Activated T-helper 1 cell treated with anti-CD3 and anti-CD28 coated beads, Interleukin-2, amount 50 U/mL, for 16 hours (primary cell): ENCODE data around the gene ZNF764.

Experiments
- DNase-seq, 2 donors: peaks; one replicate each; pipeline ENCODE4 v3.0.0-alpha.2; 2020; ENCODE audit warnings: low read depth in 1 of 2, low spot score in 1 of 2

ZNF764 gene

GRCh38 chr16:30570636-30571444 lies 12.7 kb upstream of the ZNF764 start:
- DNase-seq: no peak

DNA sequence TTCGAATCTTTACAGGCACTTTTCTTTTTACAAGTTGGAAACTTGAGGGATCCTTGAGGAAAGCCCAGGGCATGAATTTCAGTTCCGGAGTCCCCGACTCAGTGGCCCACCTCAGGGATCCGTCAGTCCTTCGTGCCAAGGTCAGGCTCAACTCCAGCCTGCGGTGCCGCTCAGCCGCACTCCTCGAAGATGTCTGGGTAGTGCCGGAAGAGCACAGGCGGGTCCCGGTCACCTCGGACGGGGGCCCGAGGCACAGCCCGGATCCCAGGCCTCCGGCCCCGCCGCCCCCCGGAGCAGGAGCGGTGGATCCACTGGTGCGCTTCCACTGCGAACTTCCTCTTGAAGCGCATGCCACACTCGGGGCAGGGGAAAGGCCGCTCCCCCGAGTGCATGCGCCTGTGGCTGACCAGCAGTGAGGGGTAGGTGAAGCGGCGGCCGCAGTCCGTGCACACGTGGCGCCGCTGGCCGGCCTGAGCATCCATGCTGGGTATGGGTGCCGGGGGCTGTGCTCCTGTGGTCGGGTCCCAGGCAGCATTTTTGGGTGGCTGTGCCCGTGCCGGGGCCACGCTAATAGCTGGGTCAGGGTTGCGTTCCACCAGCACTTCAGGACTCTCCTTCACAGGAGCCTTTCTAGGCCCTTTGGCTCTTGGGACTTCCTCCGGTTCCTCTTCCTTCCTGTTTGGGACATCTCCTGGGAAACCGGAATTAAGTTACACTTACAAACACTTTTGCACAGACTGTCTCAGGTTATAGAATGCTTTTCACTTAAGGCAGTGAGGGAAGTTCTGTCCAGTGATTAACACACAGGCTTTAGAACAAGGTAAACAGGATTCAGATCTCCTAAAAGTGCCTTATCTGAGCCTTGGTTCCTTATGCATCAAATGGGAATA lies 11.8 kb upstream of the ZNF764 start:
- DNase-seq: no peak

- DNase-seq: no peak
Observed at GRCh38 chr16:30569281-30569680, 11.1 kb upstream of the ZNF764 start.

- DNase-seq: no peak
Observed at GRCh38 chr16:30567991-30568638, 9.9 kb upstream of the ZNF764 start.

DNA sequence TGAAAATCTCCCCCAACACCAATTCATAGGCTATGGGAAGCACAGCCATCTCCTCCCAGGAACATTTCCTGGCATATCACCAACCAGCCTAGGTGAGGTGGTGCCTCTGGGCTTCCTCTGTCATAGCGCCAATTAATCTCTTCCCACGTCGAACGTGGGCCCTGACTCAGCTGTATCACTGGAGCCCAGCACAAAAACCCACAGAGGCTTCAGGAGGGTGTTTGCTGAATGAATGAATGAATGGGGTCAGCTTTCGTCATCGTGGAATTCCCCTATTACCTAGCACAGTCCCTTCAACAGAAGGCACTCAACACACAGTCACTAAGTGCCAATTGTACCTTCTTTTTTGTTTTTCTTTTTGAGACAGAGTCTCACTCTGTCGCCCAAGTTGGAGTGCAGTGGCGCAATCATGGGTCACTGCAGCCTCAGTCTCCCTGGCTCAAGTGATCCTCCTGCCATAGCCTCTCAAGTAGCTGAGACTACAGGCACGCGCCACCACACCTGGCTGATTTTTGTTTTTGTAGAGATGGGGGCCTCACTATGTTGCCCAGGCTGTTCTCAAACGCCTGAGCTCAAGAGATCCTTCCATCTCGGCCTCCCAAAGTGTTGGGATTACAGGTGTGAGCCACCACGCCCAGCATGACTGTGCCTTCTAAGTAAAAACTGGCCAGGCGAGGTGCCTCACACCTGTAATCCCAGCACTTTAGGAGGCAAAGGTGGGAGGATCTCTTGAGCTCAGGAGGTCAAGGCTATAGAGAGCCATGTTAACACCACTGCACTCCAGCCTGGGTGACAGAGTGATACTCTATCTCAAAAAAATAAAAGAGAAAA lies 9.2 kb upstream of the ZNF764 start:
- DNase-seq: peak in 1 of 2 donors; percentile 56

- DNase-seq: no peak
Observed at GRCh38 chr16:30566531-30566930, 8.4 kb upstream of the ZNF764 start.

DNA sequence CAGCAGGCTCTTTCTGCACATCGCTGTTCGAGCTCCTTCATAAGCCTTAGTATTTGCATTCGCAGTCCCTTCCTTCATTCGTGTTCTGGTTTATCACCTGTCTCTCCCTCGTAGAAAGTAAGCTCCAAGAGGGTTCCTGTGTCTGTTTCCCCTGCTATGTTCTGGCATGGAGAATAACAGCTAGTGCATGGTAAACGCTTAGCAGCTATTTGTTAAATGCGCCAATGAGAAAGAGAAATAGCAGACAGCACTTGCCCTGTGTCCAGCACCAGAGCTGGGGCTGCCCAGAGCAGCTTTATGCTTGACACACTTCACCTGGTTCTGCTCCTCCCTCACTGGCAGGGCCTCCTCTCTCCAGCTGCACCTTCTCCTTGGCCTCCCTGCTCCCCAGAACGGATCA lies 7.8 kb upstream of the ZNF764 start:
- no peak for DNase-seq

DNA sequence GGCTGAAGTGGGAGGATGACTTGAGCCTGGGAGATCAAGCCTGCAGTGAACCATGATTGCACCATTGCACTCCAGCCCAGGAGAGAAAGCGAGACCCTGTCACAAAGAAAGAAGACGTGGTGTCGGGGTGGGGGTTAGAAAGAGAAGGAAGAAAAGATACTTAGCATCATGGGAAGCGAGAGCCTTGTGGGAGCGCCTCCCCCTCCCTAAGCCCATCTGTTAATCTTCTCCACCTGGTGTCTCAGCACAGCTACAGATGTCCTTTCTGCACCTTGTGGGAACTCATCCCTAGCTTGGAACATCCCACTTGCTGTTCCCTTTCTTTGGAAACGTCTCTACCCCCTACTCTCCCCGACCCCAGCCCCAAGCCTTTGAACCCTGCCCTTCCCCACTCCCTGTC lies 7.4 kb upstream of the ZNF764 start:
- no peak for DNase-seq

GRCh38 chr16:30562021-30562420 lies 3.8 kb upstream of the ZNF764 start:
- no peak for DNase-seq

DNA sequence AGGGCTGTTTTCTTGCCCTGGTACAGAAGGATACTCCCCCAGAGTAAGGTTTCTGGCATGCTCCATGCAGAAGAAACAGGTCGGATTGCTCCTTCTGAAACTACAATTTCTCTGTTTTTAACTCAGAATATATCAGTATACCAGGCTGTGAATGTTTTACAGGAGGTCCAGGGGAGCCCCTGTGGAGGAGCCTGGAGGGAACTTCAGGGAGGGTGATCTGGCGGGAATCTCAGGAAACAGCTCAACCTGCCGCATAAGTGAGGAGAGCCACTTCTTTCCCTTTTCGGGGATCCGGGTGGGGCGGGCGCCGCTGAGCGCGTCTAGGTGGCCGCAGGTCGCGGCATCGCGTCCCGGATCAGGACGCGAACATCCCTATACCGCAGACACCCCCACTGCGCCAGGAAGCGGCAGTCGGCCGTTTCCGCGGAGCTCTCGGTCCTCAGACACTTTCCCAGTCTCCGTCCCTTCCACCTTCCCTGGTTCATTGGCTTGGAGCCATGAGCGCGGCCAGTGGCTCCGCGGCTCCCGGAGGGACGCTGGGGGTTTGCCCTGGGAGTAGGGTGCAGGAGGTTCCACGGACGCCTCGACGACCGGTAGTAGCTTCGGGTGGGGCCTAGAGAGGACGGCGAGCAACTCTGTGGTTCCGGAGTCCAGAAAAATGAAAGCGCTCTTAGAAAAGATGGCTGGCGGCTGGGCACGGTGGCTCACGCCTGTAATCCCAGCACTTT lies 3.1 kb upstream of the ZNF764 start:
- no peak for DNase-seq

- DNase-seq: no peak
Observed at GRCh38 chr16:30559690-30560089, 1.5 kb upstream of the ZNF764 start.

GRCh38 chr16:30558789-30559377 lies 709 bp upstream of the ZNF764 start:
- no peak for DNase-seq

GRCh38 chr16:30557707-30557956 lies 542 bp downstream of the ZNF764 start:
- DNase-seq: no peak

DNA sequence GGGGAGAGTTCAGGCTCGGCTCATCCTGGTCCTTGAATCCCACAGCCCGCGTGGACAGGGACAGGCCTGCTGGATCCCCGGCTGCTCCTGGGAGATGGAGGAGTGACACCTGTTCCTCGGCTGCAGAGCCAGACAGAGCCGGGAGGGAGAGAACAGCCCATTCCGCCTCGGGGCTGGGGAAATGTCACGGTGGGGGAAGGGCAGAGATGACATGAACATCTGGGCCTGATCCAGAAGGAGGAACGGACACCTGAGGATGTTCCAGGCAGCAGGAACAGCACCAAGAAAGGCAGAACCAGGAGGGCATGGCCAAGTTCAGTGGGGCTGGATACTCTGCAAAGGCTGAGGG lies 2.1 kb downstream of the ZNF764 start:
- DNase-seq: no peak

GRCh38 chr16:30555315-30556124 lies 2.7 kb downstream of the ZNF764 start:
- no peak for DNase-seq

DNA sequence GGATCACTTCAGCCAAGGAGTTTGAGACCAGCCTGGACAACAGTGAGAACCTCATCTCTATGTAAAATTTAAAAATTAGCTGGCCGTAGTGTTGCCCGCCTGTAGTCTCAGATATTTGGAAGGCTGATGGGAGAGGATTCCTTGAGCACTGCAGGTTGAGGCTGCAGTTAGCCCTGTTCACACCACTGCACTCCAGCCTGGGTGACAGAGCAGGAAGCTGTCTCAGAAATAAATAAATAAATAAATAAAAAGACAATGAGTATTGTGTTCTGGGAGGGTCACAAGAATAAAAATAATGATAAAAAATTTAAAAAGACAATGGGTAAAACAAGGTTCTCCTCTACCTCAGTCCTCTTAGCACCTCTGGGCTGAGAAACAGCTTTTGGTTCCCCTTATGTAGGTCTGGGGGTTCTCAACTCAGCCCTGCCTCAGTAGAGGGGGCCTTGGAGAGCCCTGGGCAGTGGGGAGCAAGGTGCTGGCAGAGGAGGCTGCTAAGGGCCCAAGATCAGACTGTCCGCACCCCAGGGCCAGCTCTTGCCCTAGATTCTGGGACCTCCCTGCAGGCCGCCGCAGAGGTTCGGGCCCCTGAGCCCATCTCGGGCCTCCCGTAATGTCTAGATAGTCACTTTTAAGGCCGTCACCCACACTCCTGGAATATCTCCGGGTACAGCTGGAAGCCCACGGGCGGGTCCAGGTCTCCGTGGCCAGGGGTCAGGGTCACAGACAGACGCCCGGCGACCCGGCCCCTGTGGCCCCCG lies 3.4 kb downstream of the ZNF764 start:
- DNase-seq: no peak

DNA sequence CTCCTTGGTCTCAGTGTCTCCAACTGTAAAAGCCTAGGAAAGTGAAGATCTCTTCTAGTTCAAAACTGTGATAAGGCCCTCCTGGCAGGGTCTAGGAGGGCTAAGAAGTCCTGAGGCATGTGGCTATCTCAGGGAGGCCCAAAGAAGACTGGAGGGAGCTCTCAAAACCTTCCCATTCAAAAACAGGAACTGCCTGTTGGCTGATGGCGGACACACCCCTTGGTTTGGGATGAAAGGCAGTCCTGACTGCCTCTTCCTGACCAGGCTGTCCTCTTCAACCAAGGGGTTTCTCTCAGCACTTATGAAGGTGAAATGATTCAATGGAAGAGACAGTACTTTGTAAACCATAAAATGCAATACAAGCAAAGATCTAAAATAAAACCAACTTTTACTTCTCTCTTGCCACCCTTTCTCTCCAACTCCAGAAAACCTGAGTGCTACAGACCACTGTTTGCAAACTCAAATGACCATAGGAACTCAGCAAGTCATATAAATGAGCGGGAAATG lies 4.7 kb downstream of the ZNF764 start:
- DNase-seq: no peak

- no peak for DNase-seq
Observed at GRCh38 chr16:30552956-30553355, 5.2 kb downstream of the ZNF764 start.
